HepG2 (cell line): Measurements from ENCODE around the gene PKM. TPM values are rescaled to one million over a fixed set of nuclear protein-coding genes. Genes with fewer than 3 reads are reported as not detected.

Source experiments
- ATAC-seq: fragments of 200-7000 bp; cut with Tn5 transposase; 3 replicates; pipeline ENCODE4 v1.9.1; 2020; ENCODE audit warnings: mild to moderate bottlenecking, moderate library complexity
- BruUV-seq: library from RNA; stranded (reverse); fragments of 400-500 nt; replicated peaks from 2 replicates; lab custom pipeline; 2021; lab: Mats Ljungman, UMichigan
- CTCF ChIA-PET: fragments of 300-600 bp; formaldehyde crosslinking; extraction: SDS; loops from one replicate; lab custom pipeline; 2021; ENCODE audit warnings: low total read pairs, inconsistent platforms, low intra/inter-chr PET ratio; lab: Yijun Ruan, JAX
- POLR2A ChIA-PET: fragments of 350-600 bp; sonication (Branson Sonifier 250); formaldehyde crosslinking; loops from one replicate; lab custom pipeline; 2020; ENCODE audit warnings: antibody characterized with exemption, inconsistent platforms; lab: Yijun Ruan, JAX
- DNase-seq: peaks from one replicate; pipeline ENCODE4 v3.0.0-alpha.2; 2015; ENCODE audit warnings: low spot score
- FAIRE-seq: peaks from 3 replicates; lab custom pipeline; 2011; peaks lifted over from hg19 to GRCh38; lab: Jason Lieb, UNC
- H2AFZ ChIP-seq: one replicate; pipeline ENCODE4 v1.6.1; 2011; ENCODE audit warnings: low read length, inconsistent platforms
- H3K27ac ChIP-seq: fragments of 300-600 bp; 3 replicates; pipeline ENCODE4 v1.8.0; 2011; ENCODE audit warnings: mixed run types, mild to moderate bottlenecking, mixed read lengths, low read length, inconsistent platforms; ENCODE audit not compliant: insufficient read depth; ENCODE audit errors: extremely low read length
- H3K27me3 ChIP-seq, 2 experiments: fragments of 200-600 bp in 1 of 2; 2 replicates in 1 of 2; 3 replicates in 1 of 2; pipeline versions ENCODE4 v1.6.0 to v1.8.0; 2011; ENCODE audit warnings: low read length in 2 of 2, mild to moderate bottlenecking in 2 of 2, moderate library complexity in 2 of 2, inconsistent platforms in 1 of 2; ENCODE audit not compliant: insufficient read depth in 2 of 2, control insufficient read depth in 1 of 2
- H3K36me3 ChIP-seq, 2 experiments: fragments of 200-600 bp in 1 of 2; replicated peaks in 1 of 2; 2 replicates in 1 of 2; 3 replicates in 1 of 2; pipeline versions ENCODE4 v1.5.1 to v1.8.0; 2011; ENCODE audit warnings: low read length in 2 of 2, inconsistent platforms in 1 of 2; ENCODE audit not compliant: insufficient read depth in 2 of 2, control insufficient read depth in 1 of 2
- H3K4me1 ChIP-seq: 2 replicates; pipeline ENCODE4 v1.5.1; 2012; ENCODE audit warnings: low read length, inconsistent platforms; ENCODE audit not compliant: insufficient read depth
- H3K4me2 ChIP-seq: 2 replicates; pipeline ENCODE4 v1.6.0; 2011; ENCODE audit warnings: low read depth, low read length, inconsistent platforms
- H3K4me3 ChIP-seq, 3 experiments: fragments of 200-600 bp in 1 of 3; sonication (generic), shearing (Covaris generic) in 1 of 3; replicated peaks in 1 of 3; 2 replicates each; pipeline ENCODE4 v1.5.1; 2011 to 2016; ENCODE audit warnings: low read length in 3 of 3, inconsistent platforms in 2 of 3, low read depth in 2 of 3, mild to moderate bottlenecking in 2 of 3, control low read depth in 1 of 3, mixed read lengths in 1 of 3; ENCODE audit not compliant: insufficient read depth in 1 of 3
- H3K79me2 ChIP-seq: one replicate; pipeline ENCODE4 v1.6.1; 2011; ENCODE audit warnings: low read length, inconsistent platforms; ENCODE audit not compliant: insufficient read depth
- H3K9ac ChIP-seq: 2 replicates; pipeline ENCODE4 v1.6.0; 2011; ENCODE audit warnings: mild to moderate bottlenecking, low read depth, low read length, inconsistent platforms; ENCODE audit not compliant: insufficient read depth
- H3K9me3 ChIP-seq: 2 replicates; pipeline ENCODE4 v1.5.1; 2012; ENCODE audit warnings: mild to moderate bottlenecking, low read length
- H4K20me1 ChIP-seq: 2 replicates; pipeline ENCODE4 v1.6.0; 2011; ENCODE audit warnings: inconsistent platforms, mild to moderate bottlenecking, low read length, moderate library complexity; ENCODE audit not compliant: insufficient read depth
- CBFB ChIP-seq: sonication (generic); formaldehyde crosslinking; IDR thresholded peaks from 2 replicates; pipeline ENCODE4 v1.4.0; 2020; ENCODE audit warnings: missing genetic modification reagents
- NRL ChIP-seq: sonication (generic); formaldehyde crosslinking; IDR thresholded peaks from 2 replicates; pipeline ENCODE4 v1.5.0; 2020; ENCODE audit warnings: missing genetic modification reagents, mild to moderate bottlenecking, moderate library complexity, borderline replicate concordance
- POLR2AphosphoS2 ChIP-seq: IDR thresholded peaks from 2 replicates; pipeline ENCODE4 v1.6.1; 2011; ENCODE audit warnings: low read depth, low read length, improper control_type of control experiment
- SIN3A ChIP-seq: IDR thresholded peaks from 2 replicates; pipeline ENCODE4 v1.6.1; 2011; ENCODE audit warnings: low read depth, mild to moderate bottlenecking, control low read depth, low read length, borderline replicate concordance
- SPEN ChIP-seq: sonication (generic); formaldehyde crosslinking; IDR thresholded peaks from 2 replicates; pipeline ENCODE4 v1.5.1; 2020; ENCODE audit warnings: low read depth, mild to moderate bottlenecking, missing genetic modification reagents
- ZNF333 ChIP-seq: sonication (generic); formaldehyde crosslinking; IDR thresholded peaks from 2 replicates; pipeline ENCODE4 v1.4.0; 2020; ENCODE audit warnings: mild to moderate bottlenecking, missing genetic modification reagents, borderline replicate concordance
- ZNF337 ChIP-seq: sonication (generic); formaldehyde crosslinking; IDR thresholded peaks from 2 replicates; pipeline ENCODE4 v1.5.1; 2020; ENCODE audit warnings: missing genetic modification reagents, low read depth, mild to moderate bottlenecking, borderline replicate concordance
- ZNF660 ChIP-seq: sonication (generic); formaldehyde crosslinking; IDR thresholded peaks from 2 replicates; pipeline ENCODE4 v1.5.1; 2020; ENCODE audit warnings: mild to moderate bottlenecking, low read depth, missing genetic modification reagents, borderline replicate concordance
- ZNF709 ChIP-seq: sonication (generic); formaldehyde crosslinking; IDR thresholded peaks from 2 replicates; pipeline ENCODE4 v1.5.0; 2020; ENCODE audit warnings: mild to moderate bottlenecking, missing genetic modification reagents
- ZNF850 ChIP-seq: sonication (generic); formaldehyde crosslinking; conservative IDR thresholded peaks from 2 replicates; pipeline ENCODE4 v1.9.0; 2021; ENCODE audit warnings: mild to moderate bottlenecking, missing genetic modification reagents
- WGBS: methylation state at CpG from one replicate; pipeline ENCODE4 v1.1.6; 2017; ENCODE audit warnings: low lambda C conversion rate; 5-methylcytosine and 5-hydroxymethylcytosine counted together
- in situ Hi-C: cut with HindIII; loops from 2 replicates; pipeline ENCODE4 v1.10.0; 2017; ENCODE audit warnings: low pct_unique_long_range_greater_than_20kb; ENCODE audit not compliant: extremely low pct_ligation_motif_present
- intact Hi-C: fragments of 100-400 bp; cut with micrococcal nuclease; formaldehyde crosslinking; loops from one replicate; pipeline ENCODE4 v1.10.0; 2022; ENCODE audit not compliant: unreplicated experiment
- polyA plus RNA-seq, 8 experiments: library from polyadenylated mRNA; depleted of rRNA in 3 of 8; stranded (reverse) in 7 of 8; unstranded in 1 of 8; fragments of >200 nt; fragmentation: Illumina TruSeq in 4 of 8; extraction: Trizol in 4 of 8; gene quantifications; 2 replicates each; pipeline versions ENCODE4 v1.2.1 to v1.2.3, GENCODE V29; 2011 to 2016; ENCODE audit warnings: low read depth in 4 of 8, missing spikeins in 1 of 8, mixed read lengths in 1 of 8; ENCODE audit not compliant: insufficient read depth in 1 of 8
- total RNA-seq, 5 experiments: library from RNA; depleted of rRNA; stranded (reverse); fragments of >200 nt; fragmentation: Illumina TruSeq; extraction: Trizol; gene quantifications; 2 replicates each; pipeline ENCODE4 v1.2.3, GENCODE V29; 2016; ENCODE audit warnings: low read depth in 1 of 5
- TF ChIP-seq, protein P1 (sequence below): sonication (generic); formaldehyde crosslinking; IDR thresholded peaks from 2 replicates; pipeline ENCODE4 v1.8.1; 2023; ENCODE audit warnings: mild to moderate bottlenecking, missing genetic modification reagents
- TF ChIP-seq, protein P2 (sequence below): sonication (generic); formaldehyde crosslinking; IDR thresholded peaks from 2 replicates; pipeline ENCODE4 v1.5.0; 2020; ENCODE audit warnings: missing genetic modification reagents

PKM gene
- total and polyA plus RNA-seq, 2 of the 13 experiments (the other 11 are each of a cell fraction or from before 2014, with no cell fraction given), result 488 to 780 TPM

DNA sequence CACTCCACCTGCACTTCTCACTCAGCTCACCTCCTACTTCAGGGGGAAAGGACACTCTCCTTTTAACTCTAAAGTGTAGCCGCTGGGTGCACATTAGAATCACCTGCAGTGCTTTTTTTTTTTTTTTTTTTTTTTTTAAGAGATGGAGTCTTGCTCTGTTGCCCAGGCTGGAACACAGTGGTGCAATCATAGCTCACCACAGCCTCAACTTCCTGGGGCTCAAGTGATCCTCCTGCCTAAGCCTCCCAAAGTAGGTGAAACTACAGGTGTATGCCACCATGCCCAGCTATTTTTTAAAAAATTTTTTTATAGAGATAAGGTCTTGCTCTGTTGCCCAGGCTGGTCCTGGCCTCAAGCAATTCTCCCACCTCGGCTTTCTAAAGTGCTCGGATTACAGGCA is 54.2 kb downstream of the PKM start:
- H3K4me3 ChIP-seq, result no peak overlapping the region
- no peak overlapping the region for H3K4me2 ChIP-seq
- H3K4me1 ChIP-seq, result peaks cover 32% of the 10 kb centered on the region
- no peak for FAIRE-seq
- H4K20me1 ChIP-seq, result no peaks in the 10 kb centered on the region
- H3K36me3 ChIP-seq, result no peaks in the 10 kb centered on the region
- ChIA-PET POLR2A (no interaction called here), CTCF (no interaction called here)
- WGBS, result 35% methylated on average over 3 of the region's 3 CpGs
- no peak overlapping the region for H3K27ac ChIP-seq
- peaks cover 2 to 54% of the 10 kb centered on the region in 2 experiments; a peak in 4 of 5 replicates for H3K27me3 ChIP-seq
- H2AFZ ChIP-seq, result no peak overlapping the region
- TF ChIP-seq ZNF337 (CRISPR knock-in tag) (no peak), SPEN (CRISPR knock-in tag) (no peak), CBFB (CRISPR knock-in tag) (no peak), ZNF709 (CRISPR knock-in tag) (no peak), POLR2AphosphoS2 (no peak), ZNF850 (no peak), SIN3A (no peak), ZNF333 (CRISPR knock-in tag) (no peak), ZNF660 (no peak), NRL (CRISPR knock-in tag) (no peak)
- TF ChIP-seq, protein P1, sequence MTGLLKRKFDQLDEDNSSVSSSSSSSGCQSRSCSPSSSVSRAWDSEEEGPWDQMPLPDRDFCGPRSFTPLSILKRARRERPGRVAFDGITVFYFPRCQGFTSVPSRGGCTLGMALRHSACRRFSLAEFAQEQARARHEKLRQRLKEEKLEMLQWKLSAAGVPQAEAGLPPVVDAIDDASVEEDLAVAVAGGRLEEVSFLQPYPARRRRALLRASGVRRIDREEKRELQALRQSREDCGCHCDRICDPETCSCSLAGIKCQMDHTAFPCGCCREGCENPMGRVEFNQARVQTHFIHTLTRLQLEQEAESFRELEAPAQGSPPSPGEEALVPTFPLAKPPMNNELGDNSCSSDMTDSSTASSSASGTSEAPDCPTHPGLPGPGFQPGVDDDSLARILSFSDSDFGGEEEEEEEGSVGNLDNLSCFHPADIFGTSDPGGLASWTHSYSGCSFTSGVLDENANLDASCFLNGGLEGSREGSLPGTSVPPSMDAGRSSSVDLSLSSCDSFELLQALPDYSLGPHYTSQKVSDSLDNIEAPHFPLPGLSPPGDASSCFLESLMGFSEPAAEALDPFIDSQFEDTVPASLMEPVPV (CRISPR knock-in tag), result no peak
- TF ChIP-seq, protein P2, sequence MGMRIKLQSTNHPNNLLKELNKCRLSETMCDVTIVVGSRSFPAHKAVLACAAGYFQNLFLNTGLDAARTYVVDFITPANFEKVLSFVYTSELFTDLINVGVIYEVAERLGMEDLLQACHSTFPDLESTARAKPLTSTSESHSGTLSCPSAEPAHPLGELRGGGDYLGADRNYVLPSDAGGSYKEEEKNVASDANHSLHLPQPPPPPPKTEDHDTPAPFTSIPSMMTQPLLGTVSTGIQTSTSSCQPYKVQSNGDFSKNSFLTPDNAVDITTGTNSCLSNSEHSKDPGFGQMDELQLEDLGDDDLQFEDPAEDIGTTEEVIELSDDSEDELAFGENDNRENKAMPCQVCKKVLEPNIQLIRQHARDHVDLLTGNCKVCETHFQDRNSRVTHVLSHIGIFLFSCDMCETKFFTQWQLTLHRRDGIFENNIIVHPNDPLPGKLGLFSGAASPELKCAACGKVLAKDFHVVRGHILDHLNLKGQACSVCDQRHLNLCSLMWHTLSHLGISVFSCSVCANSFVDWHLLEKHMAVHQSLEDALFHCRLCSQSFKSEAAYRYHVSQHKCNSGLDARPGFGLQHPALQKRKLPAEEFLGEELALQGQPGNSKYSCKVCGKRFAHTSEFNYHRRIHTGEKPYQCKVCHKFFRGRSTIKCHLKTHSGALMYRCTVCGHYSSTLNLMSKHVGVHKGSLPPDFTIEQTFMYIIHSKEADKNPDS (CRISPR knock-in tag), result no peak
- H3K9me3 ChIP-seq, result no peaks in the 10 kb centered on the region
- H3K79me2 ChIP-seq, result no peaks in the 10 kb centered on the region
- in situ Hi-C loops (no loop called here), intact Hi-C loops (no loop called here)
- BruUV-seq, result no TSS peak
- no peak for ATAC-seq
- DNase-seq, result no peak
- H3K9ac ChIP-seq, result no peak overlapping the region
